ENCODE data around the gene ARL11.

Gene ARL11

DNA sequence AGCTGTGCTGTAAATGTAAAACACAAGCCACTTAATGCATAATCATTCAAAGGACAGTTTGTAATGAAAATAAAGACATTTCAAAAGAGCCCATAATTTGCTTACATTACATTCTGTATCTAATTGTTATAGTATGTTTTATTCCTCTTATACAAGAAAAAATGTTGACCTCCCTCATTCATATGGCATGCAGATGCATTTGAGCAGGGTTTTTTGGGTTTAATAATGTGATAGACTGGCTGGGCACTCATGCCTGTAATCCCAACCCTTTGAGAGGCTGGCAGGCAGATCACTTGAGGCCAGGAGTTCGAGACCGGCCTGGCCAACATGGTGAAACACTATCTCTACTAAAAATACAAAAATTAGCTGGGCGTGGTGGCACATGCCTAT is 11.6 kb upstream of the ARL11 start:
- no peak overlapping the region for H3K27ac ChIP-seq (ENCODE audit: low read length)
- H3K4me3 ChIP-seq (ENCODE audit: low read length) = no peak overlapping the region

DNA sequence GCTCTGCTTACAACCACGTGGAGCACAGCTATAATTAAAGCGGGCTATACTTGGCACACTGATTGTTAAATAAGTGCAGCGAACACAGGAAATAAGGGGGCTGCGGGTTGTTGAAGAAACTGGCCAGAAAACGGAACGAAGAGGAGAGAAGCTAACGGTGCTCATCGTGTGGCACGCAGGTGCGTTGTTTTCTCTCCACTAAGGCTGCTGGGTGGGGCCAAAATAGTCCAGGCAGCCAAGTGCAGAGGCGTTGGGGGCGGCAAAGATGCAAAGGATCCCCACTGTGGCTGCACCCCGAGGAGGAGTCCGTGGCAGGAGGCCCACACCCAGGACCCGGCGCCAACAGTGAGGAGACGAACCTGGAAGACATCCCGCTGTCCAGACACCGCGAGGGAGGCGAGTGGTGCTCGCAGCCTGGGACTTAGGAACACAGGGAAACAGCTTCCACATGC is 8.1 kb upstream of the ARL11 start:
- H3K27ac ChIP-seq (ENCODE audit: low read length) = no peak overlapping the region
- TF ChIP-seq CTCF (IDR thresholded peaks at IDR 0.05; ENCODE audit: low read length) = no peak
- no peak for TF ChIP-seq EZH2phosphoT487 (IDR thresholded peaks at IDR 0.05; ENCODE audit: low read length)
- TF ChIP-seq EZH2 (optimal IDR thresholded peaks at IDR 0.05; ENCODE audit: low read depth, low read length) = no peak
- no peaks in the 10 kb centered on the region for H3K9me2 ChIP-seq (replicated peaks; ENCODE audit: insufficient read depth, low read length)
- no peaks in the 10 kb centered on the region for H3F3A ChIP-seq (ENCODE audit: insufficient read depth, low read length)
- H3K4me1 ChIP-seq (ENCODE audit: low read length) = no peaks in the 10 kb centered on the region
- no peak overlapping the region for H3K4me3 ChIP-seq (ENCODE audit: low read length)
- H3K9me3 ChIP-seq (replicated peaks; ENCODE audit: insufficient read depth, low read length) = no peaks in the 10 kb centered on the region
- H2AFZ ChIP-seq (ENCODE audit: low read length) = no peak overlapping the region
- H3K9ac ChIP-seq (ENCODE audit: low read length) = no peak overlapping the region
- no peaks in the 10 kb centered on the region for H3K79me2 ChIP-seq (ENCODE audit: low read length)
- DNase-seq = no peak
- no peaks in the 10 kb centered on the region for H3K36me3 ChIP-seq (replicated peaks; ENCODE audit: insufficient read depth, low read length)
- no peaks in the 10 kb centered on the region for H4K20me1 ChIP-seq (ENCODE audit: insufficient read depth, low read length)
- H3K4me2 ChIP-seq (ENCODE audit: low read depth, low read length) = no peak overlapping the region
- no peaks in the 10 kb centered on the region for H3K27me3 ChIP-seq (replicated peaks; ENCODE audit: insufficient read depth, low read length)

More for the DNA sequence above, 11.6 kb upstream of the ARL11 start:
- no peaks in the 10 kb centered on the region for H3K9me2 ChIP-seq (replicated peaks; ENCODE audit: insufficient read depth, low read length)
- no peaks in the 10 kb centered on the region for H3K36me3 ChIP-seq (replicated peaks; ENCODE audit: insufficient read depth, low read length)
- H3F3A ChIP-seq (ENCODE audit: insufficient read depth, low read length) = no peaks in the 10 kb centered on the region
- H3K27me3 ChIP-seq (replicated peaks; ENCODE audit: insufficient read depth, low read length) = no peaks in the 10 kb centered on the region
- no peak for TF ChIP-seq EZH2phosphoT487 (IDR thresholded peaks at IDR 0.05; ENCODE audit: low read length)
- no peak for TF ChIP-seq EZH2 (optimal IDR thresholded peaks at IDR 0.05; ENCODE audit: low read depth, low read length)
- no peak for TF ChIP-seq CTCF (IDR thresholded peaks at IDR 0.05; ENCODE audit: low read length)
- no peaks in the 10 kb centered on the region for H3K9me3 ChIP-seq (replicated peaks; ENCODE audit: insufficient read depth, low read length)
- H2AFZ ChIP-seq (ENCODE audit: low read length) = no peak overlapping the region
- DNase-seq = no peak
- H3K4me2 ChIP-seq (ENCODE audit: low read depth, low read length) = no peak overlapping the region
- H3K4me1 ChIP-seq (ENCODE audit: low read length) = no peaks in the 10 kb centered on the region
- H3K79me2 ChIP-seq (ENCODE audit: low read length) = no peaks in the 10 kb centered on the region
- H4K20me1 ChIP-seq (ENCODE audit: insufficient read depth, low read length) = no peaks in the 10 kb centered on the region
- H3K9ac ChIP-seq (ENCODE audit: low read length) = no peak overlapping the region

DNA sequence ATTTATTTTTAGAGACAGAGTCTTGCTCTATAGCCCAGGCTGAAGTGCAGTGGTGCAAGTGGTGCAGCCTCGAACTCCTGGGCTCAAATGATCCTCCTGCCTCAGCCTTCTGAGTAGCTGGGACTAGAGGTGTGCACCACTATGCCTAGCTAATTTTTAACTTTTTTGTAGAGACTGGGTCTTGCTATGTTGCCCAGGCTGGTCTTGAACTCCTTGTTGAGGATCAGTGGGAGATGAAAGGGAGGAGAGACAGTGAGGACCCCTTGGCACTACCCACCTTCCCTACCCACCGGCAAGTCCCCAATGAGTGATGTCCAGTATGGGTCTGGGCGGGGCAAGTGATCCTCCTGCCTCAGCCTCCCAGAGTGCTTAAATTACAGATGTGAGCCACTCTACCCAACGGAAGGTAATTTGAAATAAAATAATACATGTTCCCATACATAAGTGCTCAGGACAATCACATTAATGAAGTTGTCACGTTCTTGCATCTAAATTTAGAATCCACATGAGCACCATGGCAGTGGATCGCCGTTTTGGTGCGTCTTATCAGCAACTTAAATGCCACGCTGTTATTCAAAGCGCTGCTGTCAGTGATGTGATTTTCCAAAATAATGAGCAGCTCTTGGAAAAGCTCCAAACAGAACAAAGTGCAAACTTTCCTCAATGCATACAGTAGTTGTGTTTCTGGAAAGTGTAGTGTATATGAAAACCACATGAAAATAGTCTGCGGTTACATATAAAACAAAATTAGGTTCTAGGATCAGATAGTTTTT is 5.9 kb upstream of the ARL11 start:
- Histone ChIP-seq H3K9me2 (replicated peaks; ENCODE audit: insufficient read depth, low read length) (no peaks in the 10 kb centered on the region), H3K4me2 (ENCODE audit: low read depth, low read length) (no peak overlapping the region), H3K9ac (ENCODE audit: low read length) (no peak overlapping the region), H4K20me1 (ENCODE audit: insufficient read depth, low read length) (no peaks in the 10 kb centered on the region), H3K79me2 (ENCODE audit: low read length) (no peaks in the 10 kb centered on the region), H3K4me1 (ENCODE audit: low read length) (no peaks in the 10 kb centered on the region), H3K27ac (ENCODE audit: low read length) (no peak overlapping the region), H3K9me3 (replicated peaks; ENCODE audit: insufficient read depth, low read length) (no peaks in the 10 kb centered on the region), H2AFZ (ENCODE audit: low read length) (no peak overlapping the region), H3K36me3 (replicated peaks; ENCODE audit: insufficient read depth, low read length) (no peaks in the 10 kb centered on the region), H3F3A (ENCODE audit: insufficient read depth, low read length) (no peaks in the 10 kb centered on the region), H3K4me3 (ENCODE audit: low read length) (no peak overlapping the region), H3K27me3 (replicated peaks; ENCODE audit: insufficient read depth, low read length) (no peaks in the 10 kb centered on the region)
- DNase-seq = no peak
- TF ChIP-seq EZH2phosphoT487 (IDR thresholded peaks at IDR 0.05; ENCODE audit: low read length) (no peak), CTCF (IDR thresholded peaks at IDR 0.05; ENCODE audit: low read length) (no peak), EZH2 (optimal IDR thresholded peaks at IDR 0.05; ENCODE audit: low read depth, low read length) (no peak)

Data from MM.1S (cell line).